ENCODE measurements around the gene CELF2.

The CELF2 gene

DNA sequence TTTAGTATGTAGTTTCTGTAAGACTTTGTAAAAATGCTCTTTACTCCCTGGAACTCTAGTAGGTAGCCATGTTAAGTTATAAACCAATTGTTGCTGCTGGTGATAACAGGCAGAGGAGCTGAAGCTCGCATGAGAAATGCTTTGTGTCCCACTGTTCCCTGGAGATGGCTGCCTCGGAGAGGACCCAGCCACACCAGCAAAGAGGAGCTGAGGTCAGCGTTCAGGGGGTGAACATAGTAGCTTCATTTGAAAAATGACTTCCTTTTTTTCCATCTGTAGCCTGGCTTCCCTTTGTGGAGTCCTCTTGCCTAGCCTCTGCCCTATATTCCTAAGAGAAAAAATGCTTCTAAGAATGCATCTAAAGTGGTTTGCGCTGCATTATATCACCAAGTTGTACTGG is 20.3 kb downstream of the CELF2 start:
- peaks cover 14% of the 10 kb centered on the region for H3K4me1 ChIP-seq (ENCODE audit: control insufficient read depth, insufficient read depth, low read length)
- no peak overlapping the region for H3K27ac ChIP-seq (ENCODE audit: low read depth, low read length)

DNA sequence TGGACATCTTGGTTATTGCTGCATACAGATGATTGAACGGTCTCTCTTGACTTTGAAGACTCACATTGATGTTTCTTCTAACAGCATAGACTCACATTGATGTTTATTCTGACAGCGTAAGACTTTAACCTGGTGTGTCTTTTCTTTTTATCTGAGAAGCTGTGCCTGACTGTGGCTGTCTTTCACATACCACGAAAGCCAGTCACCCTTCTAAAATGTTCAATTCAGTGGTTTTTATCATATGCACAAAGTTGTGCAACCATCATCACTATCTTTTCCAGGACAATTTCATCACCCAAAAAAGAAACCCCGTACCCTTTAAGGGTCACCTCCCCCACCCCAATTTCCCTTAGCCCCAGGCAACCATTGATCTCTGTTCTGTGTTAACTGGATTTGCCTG is 24.7 kb downstream of the CELF2 start:
- no peak overlapping the region for H3K9ac ChIP-seq (ENCODE audit: low read length)
- H3K27me3 ChIP-seq (ENCODE audit: control insufficient read depth, insufficient read depth, low read length): no peaks in the 10 kb centered on the region
- H3K4me3 ChIP-seq (ENCODE audit: low read length): no peak overlapping the region
- H3K27ac ChIP-seq (ENCODE audit: low read depth, low read length): no peak overlapping the region
- H3K4me1 ChIP-seq (ENCODE audit: control insufficient read depth, insufficient read depth, low read length): peaks cover 6% of the 10 kb centered on the region
- no peaks in the 10 kb centered on the region for H3K36me3 ChIP-seq (ENCODE audit: control insufficient read depth, insufficient read depth, low read length)

More for the DNA sequence above, 20.3 kb downstream of the CELF2 start:
- Histone ChIP-seq H3K9ac (ENCODE audit: low read length) (no peak overlapping the region), H3K27me3 (ENCODE audit: control insufficient read depth, insufficient read depth, low read length) (no peaks in the 10 kb centered on the region), H3K4me3 (ENCODE audit: low read length) (no peak overlapping the region), H3K36me3 (ENCODE audit: control insufficient read depth, insufficient read depth, low read length) (no peaks in the 10 kb centered on the region)

DNA sequence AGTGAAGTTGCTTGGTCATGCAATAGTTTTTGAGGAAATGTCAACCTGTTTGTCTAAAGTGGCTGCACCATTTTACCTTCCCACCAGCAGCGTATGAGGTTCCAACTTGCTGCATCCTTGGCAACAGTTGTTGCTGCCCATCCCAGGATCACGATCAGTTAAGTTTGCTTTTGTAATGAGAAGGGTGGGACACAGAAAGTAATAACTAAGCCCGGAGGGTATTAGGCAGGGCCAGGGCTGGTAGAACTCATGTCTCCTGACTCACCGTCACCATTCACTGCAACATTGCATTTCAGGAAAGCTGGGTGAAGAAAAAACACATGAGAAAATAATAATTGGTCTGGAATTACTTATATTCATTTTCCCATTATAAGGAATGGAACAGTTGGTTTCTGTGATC is 25.4 kb downstream of the CELF2 start:
- no peaks in the 10 kb centered on the region for H3K27me3 ChIP-seq (ENCODE audit: control insufficient read depth, insufficient read depth, low read length)
- H3K4me1 ChIP-seq (ENCODE audit: control insufficient read depth, insufficient read depth, low read length): peaks cover 7% of the 10 kb centered on the region
- H3K27ac ChIP-seq (ENCODE audit: low read depth, low read length): no peak overlapping the region
- no peak overlapping the region for H3K4me3 ChIP-seq (ENCODE audit: low read length)
- no peak overlapping the region for H3K9ac ChIP-seq (ENCODE audit: low read length)
- no peaks in the 10 kb centered on the region for H3K36me3 ChIP-seq (ENCODE audit: control insufficient read depth, insufficient read depth, low read length)

DNA sequence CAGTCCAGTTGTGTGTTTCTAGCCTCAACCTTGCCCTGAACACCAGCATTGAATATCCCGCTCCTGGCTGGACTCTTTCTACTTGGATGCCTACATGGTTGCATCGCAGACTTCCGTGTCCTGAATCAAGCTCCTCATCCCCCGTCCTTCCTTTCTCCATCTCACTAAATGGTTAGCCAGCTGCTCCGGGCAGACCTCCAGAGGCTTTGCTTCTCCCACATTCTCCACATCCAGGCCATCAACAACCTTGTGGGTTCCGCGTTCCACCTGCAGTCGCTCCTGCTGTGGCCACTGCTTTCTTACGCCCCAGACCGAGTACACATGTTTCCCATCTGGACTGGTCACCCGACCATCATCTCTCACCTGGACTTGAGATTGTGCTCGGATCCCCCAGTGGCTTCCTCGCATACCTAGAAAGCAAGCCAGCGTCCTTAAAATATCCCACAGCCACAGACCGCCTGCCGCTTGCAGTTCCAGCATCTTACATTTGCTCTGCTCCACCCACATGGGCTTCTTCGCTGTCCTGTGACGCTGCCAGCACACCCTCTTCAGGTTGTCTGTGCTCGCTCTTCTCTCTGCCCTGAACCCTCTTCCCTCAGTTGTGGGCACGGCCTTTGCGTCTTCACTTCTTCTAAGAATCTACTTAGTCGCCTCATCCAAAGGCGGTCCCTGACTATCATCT is 25.9 kb downstream of the CELF2 start:
- Histone ChIP-seq H3K27me3 (ENCODE audit: control insufficient read depth, insufficient read depth, low read length) (no peaks in the 10 kb centered on the region), H3K9ac (ENCODE audit: low read length) (no peak overlapping the region), H3K4me1 (ENCODE audit: control insufficient read depth, insufficient read depth, low read length) (peaks cover 11% of the 10 kb centered on the region), H3K27ac (ENCODE audit: low read depth, low read length) (no peak overlapping the region), H3K4me3 (ENCODE audit: low read length) (no peak overlapping the region), H3K36me3 (ENCODE audit: control insufficient read depth, insufficient read depth, low read length) (no peaks in the 10 kb centered on the region)

DNA sequence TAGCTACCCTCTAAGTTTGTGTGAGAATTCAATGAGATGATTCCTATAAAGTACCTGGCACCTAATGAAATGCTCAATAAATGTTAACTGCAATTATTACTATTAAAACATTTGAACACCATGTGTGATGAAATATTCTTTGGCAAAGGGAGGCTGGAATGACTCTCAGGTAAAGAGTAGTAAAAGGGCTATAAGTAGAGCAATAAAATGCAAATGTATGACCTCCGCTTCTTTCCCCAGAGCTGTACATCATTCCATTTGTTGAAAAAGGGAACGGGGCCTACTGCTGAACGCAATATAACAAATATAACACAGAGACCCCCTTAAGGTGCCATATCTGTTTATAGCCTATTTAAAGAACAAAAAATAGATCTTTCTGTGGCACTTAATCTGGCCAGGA is 27.8 kb downstream of the CELF2 start:
- H3K27ac ChIP-seq (ENCODE audit: low read depth, low read length): no peak overlapping the region
- no peak overlapping the region for H3K4me3 ChIP-seq (ENCODE audit: low read length)
- H3K9ac ChIP-seq (ENCODE audit: low read length): no peak overlapping the region
- no peaks in the 10 kb centered on the region for H3K27me3 ChIP-seq (ENCODE audit: control insufficient read depth, insufficient read depth, low read length)
- peaks cover 16% of the 10 kb centered on the region for H3K4me1 ChIP-seq (ENCODE audit: control insufficient read depth, insufficient read depth, low read length)
- H3K36me3 ChIP-seq (ENCODE audit: control insufficient read depth, insufficient read depth, low read length): no peaks in the 10 kb centered on the region

DNA sequence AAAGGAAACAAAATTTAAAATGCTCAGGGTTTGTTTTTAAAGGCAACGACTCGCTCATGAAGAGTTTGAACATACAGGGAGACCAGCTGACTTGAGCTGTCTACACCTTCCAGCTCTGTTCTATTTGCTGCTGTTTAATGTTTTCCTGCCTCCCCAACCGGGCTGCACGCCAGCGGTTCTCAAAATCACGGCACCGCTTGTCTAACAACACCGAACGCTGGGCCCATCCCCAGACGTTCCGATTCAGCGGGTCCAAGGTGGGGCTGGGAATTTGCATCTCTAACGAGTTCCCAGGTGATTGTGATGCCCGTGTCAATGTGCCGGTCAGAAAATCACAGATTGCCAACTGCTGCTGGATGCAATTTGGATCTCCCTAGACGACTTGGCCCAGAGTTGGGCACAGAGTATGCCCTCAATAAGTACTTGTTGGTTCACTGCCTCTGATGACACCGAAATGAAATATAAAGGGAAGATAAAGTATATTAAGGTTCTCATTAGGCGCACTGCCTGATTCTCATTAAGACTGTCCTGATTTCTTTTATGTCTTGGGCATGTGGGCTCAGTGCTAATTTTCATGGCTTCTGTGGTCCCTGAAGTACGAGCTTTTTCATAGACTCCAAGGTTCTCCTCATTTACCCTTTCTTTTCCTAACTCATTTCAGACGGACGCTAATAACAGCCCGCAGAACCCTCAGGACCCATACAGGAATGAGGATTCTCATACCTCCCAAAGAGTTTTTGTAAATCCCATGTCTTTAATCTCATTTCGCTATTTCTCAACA is 28.5 kb downstream of the CELF2 start:
- Histone ChIP-seq H3K27ac (ENCODE audit: low read depth, low read length) (peak overlapping the region; percentile 7), H3K9ac (ENCODE audit: low read length) (no peak overlapping the region), H3K4me1 (ENCODE audit: control insufficient read depth, insufficient read depth, low read length) (peaks cover 23% of the 10 kb centered on the region), H3K27me3 (ENCODE audit: control insufficient read depth, insufficient read depth, low read length) (no peaks in the 10 kb centered on the region), H3K36me3 (ENCODE audit: control insufficient read depth, insufficient read depth, low read length) (no peaks in the 10 kb centered on the region), H3K4me3 (ENCODE audit: low read length) (no peak overlapping the region)

DNA sequence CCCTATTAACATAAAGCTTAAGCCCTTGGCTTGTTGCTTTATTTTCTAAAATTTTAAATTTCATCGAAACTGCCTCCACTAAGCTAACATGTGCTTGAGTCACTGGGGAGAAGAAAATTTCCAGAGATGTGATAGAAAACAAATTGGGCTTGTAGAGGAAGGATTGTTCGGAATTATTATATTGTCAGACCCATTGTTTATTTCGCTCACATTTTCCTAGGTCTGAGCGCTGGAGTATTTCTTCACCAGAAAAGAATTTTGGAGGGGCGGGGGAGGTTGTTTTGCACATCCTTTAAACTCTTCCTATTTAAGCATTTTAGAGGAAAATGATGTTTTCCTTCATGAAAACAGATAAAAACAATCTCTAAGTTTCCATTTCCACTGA is 29.1 kb downstream of the CELF2 start:
- H3K4me3 ChIP-seq (ENCODE audit: low read length): no peak overlapping the region
- H3K27me3 ChIP-seq (ENCODE audit: control insufficient read depth, insufficient read depth, low read length): no peaks in the 10 kb centered on the region
- peaks cover 26% of the 10 kb centered on the region for H3K4me1 ChIP-seq (ENCODE audit: control insufficient read depth, insufficient read depth, low read length)
- peak overlapping the region; percentile 7 for H3K27ac ChIP-seq (ENCODE audit: low read depth, low read length)
- H3K36me3 ChIP-seq (ENCODE audit: control insufficient read depth, insufficient read depth, low read length): no peaks in the 10 kb centered on the region
- H3K9ac ChIP-seq (ENCODE audit: low read length): no peak overlapping the region

DNA sequence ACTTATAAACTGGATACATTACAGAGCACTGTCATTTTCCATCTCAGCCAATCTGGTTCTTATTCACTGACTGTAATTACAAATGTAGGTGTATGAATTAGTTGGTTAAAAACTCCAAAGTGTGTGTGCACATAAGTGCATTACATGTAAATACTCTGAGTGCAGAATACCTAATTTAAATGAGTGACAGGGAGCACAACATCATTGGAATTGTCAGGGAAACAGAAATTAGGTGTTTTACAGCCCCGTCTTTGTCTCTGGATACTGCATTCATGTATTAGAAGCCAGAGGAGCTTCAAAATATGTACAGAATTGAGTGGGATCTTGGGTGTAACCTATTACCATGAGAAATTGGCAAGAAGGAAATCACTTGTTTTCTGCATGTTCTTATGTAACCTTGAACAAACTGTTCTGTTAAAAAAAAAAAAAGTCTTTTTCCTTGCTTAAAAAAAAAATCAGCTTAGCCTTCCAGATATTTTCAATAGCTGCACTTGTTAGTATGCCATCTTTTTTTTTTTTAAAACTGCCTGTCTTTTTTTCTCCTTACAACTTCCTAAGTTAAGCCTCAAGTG is 31.1 kb downstream of the CELF2 start:
- peak overlapping the region; percentile 49 for H3K27ac ChIP-seq (ENCODE audit: low read depth, low read length)

DNA sequence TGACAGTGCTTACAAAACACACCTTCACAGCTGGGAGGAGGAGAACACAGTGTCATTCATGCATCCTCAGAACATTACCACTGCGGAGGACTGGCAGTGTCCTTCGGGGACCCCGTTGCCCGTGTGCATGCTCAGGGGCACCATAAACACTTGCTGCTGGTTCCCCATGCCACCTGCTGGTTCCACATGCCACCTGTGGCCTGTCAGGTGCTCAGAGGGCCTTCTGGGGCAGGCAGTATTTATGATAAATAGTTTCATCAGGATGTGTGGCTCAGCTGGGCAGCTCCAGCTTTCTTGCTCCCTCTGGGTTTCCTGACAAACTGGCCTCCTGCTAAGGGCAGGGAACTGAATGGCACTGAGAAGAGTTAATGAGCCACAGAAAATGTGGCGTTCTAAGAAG is 32.1 kb downstream of the CELF2 start:
- Histone ChIP-seq H3K4me3 (ENCODE audit: low read length) (no peak overlapping the region), H3K27me3 (ENCODE audit: control insufficient read depth, insufficient read depth, low read length) (no peaks in the 10 kb centered on the region), H3K9ac (ENCODE audit: low read length) (no peak overlapping the region), H3K27ac (ENCODE audit: low read depth, low read length) (no peak overlapping the region), H3K36me3 (ENCODE audit: control insufficient read depth, insufficient read depth, low read length) (no peaks in the 10 kb centered on the region), H3K4me1 (ENCODE audit: control insufficient read depth, insufficient read depth, low read length) (peaks cover 26% of the 10 kb centered on the region)

More for the DNA sequence above, 31.1 kb downstream of the CELF2 start:
- no peaks in the 10 kb centered on the region for H3K36me3 ChIP-seq (ENCODE audit: control insufficient read depth, insufficient read depth, low read length)
- H3K4me3 ChIP-seq (ENCODE audit: low read length): no peak overlapping the region
- H3K4me1 ChIP-seq (ENCODE audit: control insufficient read depth, insufficient read depth, low read length): peaks cover 26% of the 10 kb centered on the region
- H3K27me3 ChIP-seq (ENCODE audit: control insufficient read depth, insufficient read depth, low read length): no peaks in the 10 kb centered on the region
- H3K9ac ChIP-seq (ENCODE audit: low read length): no peak overlapping the region

DNA sequence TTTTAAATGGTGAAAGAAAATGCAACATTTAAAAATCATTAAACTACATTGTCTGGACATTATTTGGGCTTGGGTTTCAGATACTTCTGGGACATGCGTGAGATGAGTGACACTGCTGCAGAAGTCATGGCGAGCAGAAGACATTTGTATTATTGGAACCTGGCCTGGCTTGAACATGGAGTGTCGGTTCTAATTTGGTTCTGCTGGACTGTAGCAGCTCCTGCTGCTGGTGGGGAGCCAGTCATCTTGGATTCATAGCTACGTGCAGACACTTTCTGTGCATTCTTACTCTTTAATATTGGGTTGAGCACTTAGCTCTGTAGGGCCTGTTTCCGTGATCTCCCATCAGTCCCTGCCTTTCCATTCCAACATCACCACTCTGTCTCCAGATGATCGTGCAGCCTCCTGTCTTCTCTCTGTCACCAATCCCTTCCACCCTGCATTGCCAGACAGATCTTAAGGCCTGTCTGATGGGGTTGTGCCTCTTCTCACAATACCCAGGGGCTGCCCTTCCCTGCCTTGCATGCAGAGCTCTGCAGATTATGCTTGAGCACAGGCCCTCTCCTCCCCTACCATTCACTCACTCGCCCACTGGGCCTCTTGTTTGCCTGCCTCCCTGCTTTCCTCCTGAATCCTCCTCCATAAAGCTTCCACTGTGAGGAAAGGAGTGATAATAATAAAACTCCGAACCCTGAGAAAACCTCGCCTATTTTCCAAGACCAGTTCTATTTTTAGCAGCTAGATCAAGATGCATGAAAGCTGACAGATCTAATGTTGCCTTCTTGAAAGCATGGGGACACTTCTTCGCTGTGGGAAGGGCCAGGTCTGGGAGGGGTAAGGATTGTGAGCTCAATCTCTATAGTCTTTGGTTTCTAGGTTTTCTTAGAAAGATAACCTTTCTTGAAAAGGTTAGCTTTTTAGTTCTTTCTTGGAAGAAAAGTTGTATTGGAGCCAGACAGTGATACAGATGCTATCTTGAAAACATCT is 32.9 kb downstream of the CELF2 start:
- Histone ChIP-seq H3K27ac (ENCODE audit: low read depth, low read length) (peak overlapping the region; percentile 28), H3K4me1 (ENCODE audit: control insufficient read depth, insufficient read depth, low read length) (peaks cover 23% of the 10 kb centered on the region), H3K4me3 (ENCODE audit: low read length) (no peak overlapping the region), H3K36me3 (ENCODE audit: control insufficient read depth, insufficient read depth, low read length) (no peaks in the 10 kb centered on the region), H3K9ac (ENCODE audit: low read length) (no peak overlapping the region), H3K27me3 (ENCODE audit: control insufficient read depth, insufficient read depth, low read length) (no peaks in the 10 kb centered on the region)

DNA sequence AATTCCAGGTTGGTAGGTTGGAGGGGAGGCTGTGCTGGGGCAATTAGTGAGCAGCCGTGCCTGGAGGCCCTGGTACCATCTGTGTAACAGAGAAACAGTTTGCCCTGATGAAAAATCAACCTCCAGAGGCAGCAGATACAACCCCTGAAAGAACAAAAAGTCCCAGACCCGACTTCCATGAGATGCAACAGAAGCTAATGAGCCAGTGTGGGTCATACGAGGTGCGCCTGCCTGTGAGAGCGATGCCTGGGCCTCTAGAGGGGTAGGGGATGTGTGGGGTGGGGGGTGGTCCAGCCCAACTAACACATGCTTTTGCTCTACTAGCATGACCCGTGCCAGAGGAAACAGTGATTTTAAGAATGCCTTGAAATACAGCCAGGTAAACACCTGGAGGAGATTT is 39.3 kb downstream of the CELF2 start:
- H3K27me3 ChIP-seq (ENCODE audit: control insufficient read depth, insufficient read depth, low read length): no peaks in the 10 kb centered on the region
- H3K4me1 ChIP-seq (ENCODE audit: control insufficient read depth, insufficient read depth, low read length): no peaks in the 10 kb centered on the region
- no peaks in the 10 kb centered on the region for H3K36me3 ChIP-seq (ENCODE audit: control insufficient read depth, insufficient read depth, low read length)
- H3K4me3 ChIP-seq (ENCODE audit: low read length): no peak overlapping the region
- no peak overlapping the region for H3K27ac ChIP-seq (ENCODE audit: low read depth, low read length)
- H3K9ac ChIP-seq (ENCODE audit: low read length): no peak overlapping the region

DNA sequence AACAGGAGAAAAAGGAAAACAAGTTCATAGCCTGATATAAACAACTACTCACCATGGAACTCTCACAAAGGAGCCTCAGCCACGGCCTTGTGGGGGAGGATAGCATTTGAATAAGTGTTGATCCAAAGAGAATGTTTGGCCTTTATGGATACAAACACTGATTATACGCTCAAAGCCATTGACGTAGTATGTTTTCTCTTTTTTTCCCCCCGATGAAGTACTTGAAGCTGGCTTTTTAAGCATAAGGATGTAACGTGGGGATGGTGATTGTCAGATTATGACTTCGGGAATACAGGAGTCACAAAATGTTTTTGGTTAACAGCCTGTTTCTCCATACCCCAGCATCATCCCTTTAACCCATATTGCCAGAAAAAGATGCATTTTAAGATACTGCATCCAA is 39.8 kb downstream of the CELF2 start:
- H3K4me1 ChIP-seq (ENCODE audit: control insufficient read depth, insufficient read depth, low read length): no peaks in the 10 kb centered on the region
- H3K27ac ChIP-seq (ENCODE audit: low read depth, low read length): no peak overlapping the region
- H3K9ac ChIP-seq (ENCODE audit: low read length): no peak overlapping the region
- no peak overlapping the region for H3K4me3 ChIP-seq (ENCODE audit: low read length)
- H3K27me3 ChIP-seq (ENCODE audit: control insufficient read depth, insufficient read depth, low read length): no peaks in the 10 kb centered on the region
- H3K36me3 ChIP-seq (ENCODE audit: control insufficient read depth, insufficient read depth, low read length): no peaks in the 10 kb centered on the region

All from rectal smooth muscle tissue (tissue), 1 donor.